Keratinocyte (primary cell): ENCODE measurements around the gene REV1. TPM values are rescaled to one million over a fixed set of nuclear protein-coding genes. Genes with fewer than 3 reads are reported as not detected.

Experiments used
- DNase-seq: peaks from one replicate; pipeline ENCODE4 v3.0.0-alpha.2; 2011; ENCODE audit warnings: low read depth, missing footprints, low spot score
- FAIRE-seq: peaks from 2 replicates; lab custom pipeline; 2011; peaks lifted over from hg19 to GRCh38; lab: Jason Lieb, UNC
- H2AFZ ChIP-seq: 2 replicates; pipeline ENCODE4 v1.6.0; 2012; ENCODE audit warnings: low read length, control low read depth, inconsistent platforms; ENCODE audit not compliant: control insufficient read depth
- H3K27ac ChIP-seq: 2 replicates; pipeline ENCODE4 v1.5.1; 2011; ENCODE audit warnings: low read length; ENCODE audit not compliant: control insufficient read depth, insufficient read depth
- H3K27me3 ChIP-seq: 3 replicates; pipeline ENCODE4 v1.6.0; 2011; ENCODE audit warnings: low read length; ENCODE audit not compliant: control insufficient read depth, insufficient read depth; ENCODE audit errors: extremely low read depth
- H3K36me3 ChIP-seq, 2 experiments: 2 replicates in 1 of 2; 3 replicates in 1 of 2; pipeline ENCODE4 v1.5.1; 2011; ENCODE audit warnings: low read length in 2 of 2, mild to moderate bottlenecking in 1 of 2; ENCODE audit not compliant: control insufficient read depth in 2 of 2, insufficient read depth in 2 of 2; ENCODE audit errors: extremely low read depth in 1 of 2
- H3K4me1 ChIP-seq: 3 replicates; pipeline ENCODE4 v1.5.1; 2011; ENCODE audit warnings: low read length; ENCODE audit not compliant: control insufficient read depth, insufficient read depth; ENCODE audit errors: extremely low read depth
- H3K4me2 ChIP-seq: 3 replicates; pipeline ENCODE4 v1.6.0; 2011; ENCODE audit warnings: low read depth, low read length; ENCODE audit not compliant: control insufficient read depth, insufficient read depth; ENCODE audit errors: extremely low read depth
- H3K4me3 ChIP-seq, 3 experiments: fragments of 200-600 bp in 1 of 3; sonication (generic) in 1 of 3; 2 replicates in 2 of 3; 3 replicates in 1 of 3; pipeline ENCODE4 v1.5.1; 2011 to 2016; ENCODE audit warnings: low read length in 3 of 3, mild to moderate bottlenecking in 3 of 3, control low read depth in 2 of 3, inconsistent platforms in 1 of 3, low read depth in 1 of 3, mixed read lengths in 1 of 3, mixed run types in 1 of 3, moderate library complexity in 1 of 3; ENCODE audit not compliant: control insufficient read depth in 2 of 3, insufficient read depth in 2 of 3; ENCODE audit errors: extremely low read depth in 1 of 3
- H3K79me2 ChIP-seq: 2 replicates; pipeline ENCODE4 v1.6.0; 2012; ENCODE audit warnings: low read length; ENCODE audit not compliant: control insufficient read depth, insufficient read depth
- H3K9ac ChIP-seq: 3 replicates; pipeline ENCODE4 v1.6.0; 2011; ENCODE audit warnings: low read length; ENCODE audit not compliant: control insufficient read depth, insufficient read depth; ENCODE audit errors: extremely low read depth
- H3K9me1 ChIP-seq: 3 replicates; pipeline ENCODE4 v1.6.0; 2011; ENCODE audit warnings: low read length; ENCODE audit not compliant: control insufficient read depth, insufficient read depth; ENCODE audit errors: extremely low read depth
- H3K9me3 ChIP-seq: 2 replicates; pipeline ENCODE4 v1.5.1; 2012; ENCODE audit warnings: low read depth, low read length; ENCODE audit not compliant: control insufficient read depth
- H4K20me1 ChIP-seq: 3 replicates; pipeline ENCODE4 v1.6.0; 2011; ENCODE audit warnings: low read length; ENCODE audit not compliant: control insufficient read depth, insufficient read depth; ENCODE audit errors: extremely low read depth
- EZH2 ChIP-seq: IDR thresholded peaks from one replicate; pipeline ENCODE4 v1.6.1; 2012; ENCODE audit warnings: inconsistent platforms, mild to moderate bottlenecking, low read length, moderate library complexity
- dilution Hi-C: fragments of 300-500 bp; cut with MboI; formaldehyde crosslinking; loops from one replicate; pipeline ENCODE4 v1.7.0; 2020; ENCODE audit warnings: low sequenced_read_pairs; ENCODE audit not compliant: extremely low pct_ligation_motif_present
- polyA plus RNA-seq, 5 experiments: library from polyadenylated mRNA; depleted of rRNA in 3 of 5; stranded (reverse) in 3 of 5; stranded (forward) in 1 of 5; unstranded in 1 of 5; fragments of >200 nt; gene quantifications; 1 replicate in 1 of 5; 2 replicates in 3 of 5; 3 replicates in 1 of 5; pipeline versions ENCODE4 v1.2.1 to v1.2.3, GENCODE V29; 2011 to 2012; ENCODE audit warnings: missing spikeins in 2 of 5, low read depth in 1 of 5, low replicate concordance in 1 of 5
- TF ChIP-seq, protein P1 (sequence below), 3 experiments: IDR thresholded peaks in 1 of 3; conservative IDR thresholded peaks in 1 of 3; optimal IDR thresholded peaks in 1 of 3; 2 replicates in 2 of 3; 3 replicates in 1 of 3; pipeline versions ENCODE3 to v1.5.1; 2011; ENCODE audit warnings: low read length in 3 of 3, mild to moderate bottlenecking in 3 of 3, moderate library complexity in 2 of 3, control low read depth in 1 of 3, inconsistent platforms in 1 of 3; ENCODE audit not compliant: insufficient read depth in 2 of 3; ENCODE audit errors: extremely low read depth in 1 of 3

The REV1 gene
- polyA plus RNA-seq, 1 donor (not counting 4 experiments of a cell fraction or from before 2014, with no cell fraction given): 56.4 TPM

DNA sequence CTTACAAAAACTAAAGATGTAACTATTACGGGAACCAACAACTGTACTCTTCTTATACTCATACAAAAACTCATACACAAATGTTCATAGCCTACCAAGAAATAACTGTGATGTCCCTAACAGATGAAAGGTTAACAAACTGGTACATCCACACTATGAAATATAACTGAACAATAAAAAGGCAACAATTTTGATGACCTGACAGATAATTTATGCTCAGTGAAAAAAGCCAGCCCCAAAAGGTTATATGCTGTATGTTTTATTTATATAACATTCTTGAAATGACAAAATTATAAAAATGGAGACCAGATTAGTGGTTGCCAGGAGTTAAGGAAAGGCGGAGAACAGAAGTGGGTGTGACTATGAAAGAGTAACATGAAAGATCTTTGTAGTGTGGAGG, 31.3 kb downstream of the REV1 start:
- Histone ChIP-seq H3K9ac (no peak overlapping the region), H3K36me3 (peaks cover 15 to 31% of the 10 kb centered on the region in 2 experiments), H3K79me2 (peaks cover 78% of the 10 kb centered on the region)

DNA sequence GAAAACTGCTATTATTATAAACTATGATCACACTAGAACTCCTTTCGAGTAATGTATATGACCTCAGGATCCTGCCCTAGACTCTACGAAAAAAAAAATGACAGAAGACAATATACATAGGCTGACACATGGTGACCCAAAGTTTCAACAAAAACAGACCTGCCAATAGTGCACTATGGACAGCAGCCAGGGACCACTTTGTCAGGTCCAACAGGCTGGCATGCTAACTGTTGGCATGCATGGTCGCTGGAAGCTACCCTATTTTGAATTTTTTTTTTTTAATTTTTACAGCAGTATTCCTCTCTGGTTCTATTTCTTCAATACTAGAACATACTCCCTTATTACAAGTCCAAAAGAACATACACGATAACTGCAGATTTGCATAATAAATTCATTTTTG, 38.1 kb downstream of the REV1 start:
- DNase-seq: no peak
- H3K4me3 ChIP-seq: no peak overlapping the region
- no peak for TF ChIP-seq EZH2
- TF ChIP-seq, protein P1, sequence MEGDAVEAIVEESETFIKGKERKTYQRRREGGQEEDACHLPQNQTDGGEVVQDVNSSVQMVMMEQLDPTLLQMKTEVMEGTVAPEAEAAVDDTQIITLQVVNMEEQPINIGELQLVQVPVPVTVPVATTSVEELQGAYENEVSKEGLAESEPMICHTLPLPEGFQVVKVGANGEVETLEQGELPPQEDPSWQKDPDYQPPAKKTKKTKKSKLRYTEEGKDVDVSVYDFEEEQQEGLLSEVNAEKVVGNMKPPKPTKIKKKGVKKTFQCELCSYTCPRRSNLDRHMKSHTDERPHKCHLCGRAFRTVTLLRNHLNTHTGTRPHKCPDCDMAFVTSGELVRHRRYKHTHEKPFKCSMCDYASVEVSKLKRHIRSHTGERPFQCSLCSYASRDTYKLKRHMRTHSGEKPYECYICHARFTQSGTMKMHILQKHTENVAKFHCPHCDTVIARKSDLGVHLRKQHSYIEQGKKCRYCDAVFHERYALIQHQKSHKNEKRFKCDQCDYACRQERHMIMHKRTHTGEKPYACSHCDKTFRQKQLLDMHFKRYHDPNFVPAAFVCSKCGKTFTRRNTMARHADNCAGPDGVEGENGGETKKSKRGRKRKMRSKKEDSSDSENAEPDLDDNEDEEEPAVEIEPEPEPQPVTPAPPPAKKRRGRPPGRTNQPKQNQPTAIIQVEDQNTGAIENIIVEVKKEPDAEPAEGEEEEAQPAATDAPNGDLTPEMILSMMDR (optimal IDR thresholded peaks at IDR 0.05 in 1 of 3, IDR thresholded peaks at IDR 0.05 in 1 of 3, conservative IDR thresholded peaks at IDR 0.05 in 1 of 3; ENCODE audit: extremely low read depth in 1 of 3, insufficient read depth in 2 of 3, low read length in 3 of 3): no peak
- H3K27ac ChIP-seq: no peak overlapping the region
- dilution Hi-C loops: no loop called here
- H3K9me3 ChIP-seq: no peaks in the 10 kb centered on the region
- H4K20me1 ChIP-seq: no peaks in the 10 kb centered on the region
- H3K9me1 ChIP-seq: no peaks in the 10 kb centered on the region
- no peak overlapping the region for H3K9ac ChIP-seq
- H3K27me3 ChIP-seq: no peaks in the 10 kb centered on the region
- H3K79me2 ChIP-seq: peaks cover 70% of the 10 kb centered on the region
- no peak for FAIRE-seq
- peaks cover 16 to 20% of the 10 kb centered on the region in 2 experiments for H3K36me3 ChIP-seq
- H3K4me2 ChIP-seq: no peak overlapping the region
- no peak overlapping the region for H2AFZ ChIP-seq
- H3K4me1 ChIP-seq: peaks cover 13% of the 10 kb centered on the region

More for the DNA sequence above, 31.3 kb downstream of the REV1 start:
- Histone ChIP-seq H3K4me3 (no peak overlapping the region), H3K4me2 (no peak overlapping the region), H3K9me1 (no peaks in the 10 kb centered on the region), H3K27ac (no peak overlapping the region), H2AFZ (no peak overlapping the region), H3K27me3 (no peaks in the 10 kb centered on the region), H3K4me1 (no peaks in the 10 kb centered on the region), H4K20me1 (no peaks in the 10 kb centered on the region), H3K9me3 (no peaks in the 10 kb centered on the region)
- no peak for FAIRE-seq
- no peak for TF ChIP-seq EZH2
- TF ChIP-seq, protein P1 (optimal IDR thresholded peaks at IDR 0.05 in 1 of 3, IDR thresholded peaks at IDR 0.05 in 1 of 3, conservative IDR thresholded peaks at IDR 0.05 in 1 of 3; ENCODE audit: extremely low read depth in 1 of 3, insufficient read depth in 2 of 3, low read length in 3 of 3): no peak
- DNase-seq: no peak
- dilution Hi-C loops: no loop called here
